ENCODE results near the gene AZU1.

DNA sequence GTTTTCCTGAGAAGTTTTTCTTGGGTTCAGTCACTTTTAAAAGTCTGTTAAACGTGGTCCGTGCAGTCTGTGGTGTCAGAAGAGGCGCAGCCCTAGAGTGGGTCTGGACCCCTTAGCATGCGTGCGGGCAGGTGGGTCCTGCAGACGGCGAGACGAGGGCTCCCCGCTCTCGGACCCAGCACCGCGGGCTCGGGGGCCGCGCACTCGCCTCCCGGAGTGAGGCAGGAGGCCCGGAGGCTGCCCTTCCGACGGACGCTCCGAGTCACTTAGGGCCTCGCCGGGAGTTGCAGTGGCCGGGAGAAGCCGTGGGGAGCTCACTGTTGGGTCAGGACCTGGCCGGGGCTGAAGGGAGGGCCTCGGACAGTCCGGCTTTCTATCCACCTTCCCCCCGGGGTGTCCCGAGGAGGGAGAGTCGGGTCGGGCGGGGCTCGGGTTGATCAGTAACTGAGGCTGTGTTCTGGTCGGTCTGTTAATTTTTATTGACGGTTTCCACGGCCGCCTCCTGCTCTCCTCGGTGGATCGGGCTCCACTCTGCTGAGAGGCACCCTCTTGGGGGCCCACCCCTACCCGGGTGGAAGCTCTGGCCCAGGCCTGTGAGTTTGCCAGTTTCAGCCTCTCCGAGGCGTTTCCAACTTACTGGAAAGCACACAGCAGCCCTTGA lies 29.1 kb upstream of the AZU1 start:
- TF ChIP-seq CTCF (IDR thresholded peaks at IDR 0.05): no peak
- TF ChIP-seq POLR2A (IDR thresholded peaks at IDR 0.05): no peak
- TF ChIP-seq EP300 (IDR thresholded peaks at IDR 0.05): no peak

Measured in sigmoid colon (tissue), 4 donors.